Stimulated activated naive B cell treated with anti-CD40 and anti-IgM and Interleukin-4, amounts not matched to agents 10 μg/mL and 1 μg/mL and 100 μg/mL, for 72 hours (primary cell): ENCODE data around the gene FBXO11.

Experiments
- ATAC-seq, 2 donors: fragments of 150-1000 bp; cut with Tn5 transposase; replicated peaks; 2 replicates each; pipeline ENCODE4 v1.10.0; 2021; ENCODE audit warnings: moderate library complexity in 1 of 2
- DNase-seq: peaks from one replicate; pipeline ENCODE4 v3.0.0; 2021
- H3K27ac Mint-ChIP-seq: one replicate; pipeline ENCODE4 v1.8.0; 2022; ENCODE audit warnings: mild to moderate bottlenecking, mixed read lengths
- H3K27me3 Mint-ChIP-seq, 2 donors: one replicate each; pipeline ENCODE4 v1.8.0; 2022; ENCODE audit warnings: mixed read lengths in 2 of 2
- H3K36me3 Mint-ChIP-seq, 2 donors: one replicate each; pipeline ENCODE4 v1.8.0; 2022; ENCODE audit warnings: mixed read lengths in 2 of 2, mild to moderate bottlenecking in 1 of 2
- H3K4me1 Mint-ChIP-seq, 2 donors: one replicate each; pipeline ENCODE4 v1.8.0; 2022; ENCODE audit warnings: mixed read lengths in 2 of 2, mild to moderate bottlenecking in 1 of 2
- H3K4me3 Mint-ChIP-seq, 2 donors: one replicate each; pipeline ENCODE4 v1.8.0; 2022; ENCODE audit warnings: mild to moderate bottlenecking in 2 of 2, mixed read lengths in 2 of 2, moderate library complexity in 1 of 2
- H3K9me3 Mint-ChIP-seq, 2 donors: one replicate each; pipeline ENCODE4 v1.8.0; 2022; ENCODE audit warnings: mixed read lengths in 2 of 2, mild to moderate bottlenecking in 1 of 2

FBXO11 gene

DNA sequence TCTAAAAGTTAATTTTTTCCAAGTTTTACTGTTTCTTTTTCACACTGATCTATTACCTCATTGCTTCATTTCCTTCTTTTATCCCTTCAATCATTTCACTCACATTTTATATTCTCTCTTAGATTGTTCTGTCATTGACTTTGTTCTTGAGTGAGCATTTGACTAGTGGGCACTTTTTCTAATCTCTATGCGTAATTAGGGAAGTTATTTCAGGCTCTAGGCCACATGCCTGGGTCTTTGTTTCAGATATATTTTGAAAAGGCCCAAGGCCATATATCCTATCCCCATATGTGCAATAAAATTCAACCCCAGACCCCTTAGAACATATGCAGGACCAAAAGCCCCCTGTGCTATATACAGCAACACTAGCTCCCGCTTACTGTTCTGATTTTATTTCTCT is 62.1 kb downstream of the FBXO11 start:
- Mint-ChIP-seq H3K4me1 (peaks cover 13 to 34% of the 10 kb centered on the region in 2 donors), H3K4me3 (no peak overlapping the region), H3K36me3 (peaks cover 11 to 18% of the 10 kb centered on the region in 2 donors), H3K27me3 (no peaks in the 10 kb centered on the region), H3K27ac (peak overlapping the region; percentile 27), H3K9me3 (no peaks in the 10 kb centered on the region)
- no peak for DNase-seq
- ATAC-seq = no peak

DNA sequence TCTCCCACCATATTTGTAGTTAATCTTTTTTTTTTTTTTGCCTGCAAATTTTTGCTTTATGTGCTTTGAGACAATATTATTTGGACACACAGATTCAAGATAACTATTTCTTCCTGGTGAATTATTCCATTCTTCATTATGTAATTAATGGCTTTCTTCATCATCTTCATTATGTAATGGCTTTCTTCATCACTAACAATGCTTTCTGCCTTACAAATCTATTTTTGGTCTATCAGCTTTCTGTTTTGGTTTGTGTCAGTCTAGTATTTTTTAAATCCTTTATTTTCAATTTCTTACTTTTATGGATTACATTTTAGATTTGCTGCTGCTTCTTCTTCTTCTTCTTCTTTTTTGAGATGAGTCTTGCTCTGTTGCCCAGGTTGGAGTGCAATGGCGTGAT is 62.9 kb downstream of the FBXO11 start:
- Mint-ChIP-seq H3K27ac (no peak overlapping the region), H3K27me3 (no peaks in the 10 kb centered on the region), H3K4me3 (no peak overlapping the region), H3K36me3 (peaks cover 14 to 21% of the 10 kb centered on the region in 2 donors), H3K9me3 (no peaks in the 10 kb centered on the region), H3K4me1 (peaks cover 13 to 34% of the 10 kb centered on the region in 2 donors)
- no peak for ATAC-seq
- DNase-seq = no peak

DNA sequence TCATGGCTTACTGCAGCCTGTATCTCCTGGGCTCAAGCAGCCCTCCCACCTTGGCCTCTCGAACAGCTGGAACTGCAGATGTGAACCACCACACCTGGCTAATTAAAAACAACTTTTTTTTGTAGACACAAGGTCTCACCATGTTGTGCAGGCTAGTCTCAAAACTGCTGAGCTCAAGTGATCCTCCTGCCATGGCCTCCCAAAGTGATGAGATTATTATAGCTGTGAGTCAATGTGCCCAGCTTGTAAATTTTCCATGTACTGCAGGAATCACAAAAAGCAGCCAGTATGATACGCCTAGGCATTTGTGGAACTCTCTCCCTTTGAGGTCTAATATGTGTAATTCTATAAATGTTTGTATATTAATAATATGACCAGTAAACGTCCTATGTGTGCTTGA is 63.5 kb downstream of the FBXO11 start:
- Mint-ChIP-seq H3K27ac (no peak overlapping the region), H3K4me1 (peaks cover 11 to 29% of the 10 kb centered on the region in 2 donors)

DNA sequence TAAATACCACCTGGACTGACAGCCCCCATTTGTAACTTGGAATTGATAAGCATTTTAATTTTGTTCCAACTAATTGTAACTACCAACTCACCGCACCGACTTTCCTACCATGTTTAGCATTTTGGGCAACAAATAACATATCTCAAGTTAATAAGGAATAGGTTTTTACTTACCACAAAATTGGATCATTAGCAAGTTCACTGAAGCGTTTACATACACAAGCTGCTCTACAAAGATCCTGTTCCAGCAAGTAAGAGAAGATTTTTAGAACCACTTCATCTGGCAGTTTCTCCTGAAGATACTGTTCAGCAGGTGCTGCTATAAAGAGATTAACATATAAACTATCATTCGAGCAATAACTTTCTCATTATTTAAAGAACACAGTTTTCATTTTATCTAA is 67.6 kb downstream of the FBXO11 start:
- no peaks in the 10 kb centered on the region for H3K9me3 Mint-ChIP-seq
- no peak overlapping the region for H3K4me3 Mint-ChIP-seq
- H3K27me3 Mint-ChIP-seq = no peaks in the 10 kb centered on the region
- no peak for ATAC-seq
- peaks cover 17 to 26% of the 10 kb centered on the region in 2 donors for H3K36me3 Mint-ChIP-seq
- H3K27ac Mint-ChIP-seq = peak overlapping the region; percentile 31
- peaks cover 1 to 9% of the 10 kb centered on the region in 2 donors for H3K4me1 Mint-ChIP-seq
- no peak for DNase-seq

More for the DNA sequence above, 63.5 kb downstream of the FBXO11 start:
- DNase-seq = no peak
- H3K4me3 Mint-ChIP-seq = no peak overlapping the region
- H3K27me3 Mint-ChIP-seq = no peaks in the 10 kb centered on the region
- no peaks in the 10 kb centered on the region for H3K9me3 Mint-ChIP-seq
- H3K36me3 Mint-ChIP-seq = peaks cover 12 to 18% of the 10 kb centered on the region in 2 donors
- no peak for ATAC-seq

DNA sequence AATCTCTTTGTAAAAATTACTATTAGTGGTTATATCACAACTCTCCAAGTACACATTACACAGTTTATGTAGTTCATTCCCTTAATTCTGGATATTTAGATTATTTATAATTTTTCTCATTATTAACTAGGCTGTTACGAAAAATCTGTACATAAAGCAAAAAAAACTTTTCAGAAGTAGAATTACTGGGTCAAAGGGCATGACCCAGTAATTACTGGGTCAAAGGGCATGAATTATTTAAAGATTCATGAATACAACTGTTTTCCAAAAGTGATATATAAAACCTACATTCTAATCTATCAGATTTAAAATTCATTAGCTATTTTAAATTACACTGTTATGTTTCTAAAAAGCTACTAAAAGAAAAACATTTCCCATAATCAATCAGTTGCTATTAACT is 68.0 kb downstream of the FBXO11 start:
- peaks cover 0 to 5% of the 10 kb centered on the region in 2 donors for H3K4me1 Mint-ChIP-seq
- H3K9me3 Mint-ChIP-seq = no peaks in the 10 kb centered on the region
- no peak overlapping the region for H3K4me3 Mint-ChIP-seq
- no peak overlapping the region for H3K27ac Mint-ChIP-seq
- H3K27me3 Mint-ChIP-seq = no peaks in the 10 kb centered on the region
- DNase-seq (no peak), ATAC-seq (no peak)
- H3K36me3 Mint-ChIP-seq = peaks cover 17 to 21% of the 10 kb centered on the region in 2 donors

GRCh38 chr2:47833516-47833968 is 72.8 kb downstream of the FBXO11 start:
- H3K4me3 Mint-ChIP-seq = no peak overlapping the region
- H3K9me3 Mint-ChIP-seq = no peaks in the 10 kb centered on the region
- DNase-seq (no peak), ATAC-seq (peak; percentile 84 to 86)
- H3K27ac Mint-ChIP-seq = no peak overlapping the region
- peaks cover 20 to 28% of the 10 kb centered on the region in 2 donors for H3K36me3 Mint-ChIP-seq
- no peaks in the 10 kb centered on the region for H3K27me3 Mint-ChIP-seq
- H3K4me1 Mint-ChIP-seq = peaks cover 0 to 5% of the 10 kb centered on the region in 2 donors

- no peak overlapping the region for H3K27ac Mint-ChIP-seq
Observed at GRCh38 chr2:47822518-47822917, 83.8 kb downstream of the FBXO11 start.

DNA sequence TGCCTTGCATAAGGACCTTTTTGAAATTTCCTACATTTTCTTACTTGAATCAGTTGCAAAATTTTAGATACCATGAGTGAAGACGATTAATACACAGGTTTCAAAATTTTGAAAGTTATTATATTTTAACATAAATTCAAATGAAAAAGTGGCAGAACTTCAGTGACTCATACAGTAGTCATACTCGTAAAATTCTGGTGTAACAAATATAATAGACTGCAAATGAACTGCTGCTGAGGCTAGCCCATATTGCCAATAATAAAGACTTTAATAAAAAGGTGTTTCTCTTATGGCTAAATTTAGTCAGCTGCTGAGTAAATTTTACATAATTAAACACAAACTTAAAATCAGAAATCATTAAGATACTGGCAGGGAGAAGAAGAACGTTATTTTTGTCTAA is 86.5 kb downstream of the FBXO11 start:
- no peak for ATAC-seq
- no peak for DNase-seq
- Mint-ChIP-seq H3K36me3 (peaks cover 39 to 43% of the 10 kb centered on the region in 2 donors), H3K27ac (no peak overlapping the region), H3K4me3 (no peak overlapping the region), H3K4me1 (peaks cover 5 to 19% of the 10 kb centered on the region in 2 donors), H3K9me3 (no peaks in the 10 kb centered on the region), H3K27me3 (no peaks in the 10 kb centered on the region)

More at GRCh38 chr2:47822518-47822917, 83.8 kb downstream of the FBXO11 start:
- Mint-ChIP-seq H3K9me3 (no peaks in the 10 kb centered on the region), H3K36me3 (peaks cover 32% of the 10 kb centered on the region in 2 donors), H3K4me3 (no peak overlapping the region), H3K27me3 (no peaks in the 10 kb centered on the region), H3K4me1 (no peaks in the 10 kb centered on the region)
- DNase-seq (no peak), ATAC-seq (no peak)

DNA sequence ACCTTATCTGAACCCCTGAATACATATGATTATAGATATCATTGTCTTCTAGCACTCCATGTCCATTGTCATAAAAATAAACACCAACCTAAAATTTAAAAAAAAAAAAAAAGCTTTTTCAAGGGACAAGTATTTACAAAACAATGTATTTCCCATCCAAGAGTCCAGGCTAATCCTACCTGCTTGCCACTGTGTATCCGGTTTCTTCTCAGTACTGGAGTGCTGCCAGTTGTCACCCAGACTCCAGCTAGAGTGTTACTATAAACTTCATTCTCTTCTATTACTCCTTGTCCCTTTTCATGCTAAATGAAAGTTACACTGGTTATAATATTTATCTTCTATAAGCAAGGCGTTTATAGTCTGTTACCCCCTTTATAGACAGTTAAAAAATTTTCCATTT is 87.5 kb downstream of the FBXO11 start:
- Mint-ChIP-seq H3K9me3 (no peaks in the 10 kb centered on the region), H3K27me3 (no peaks in the 10 kb centered on the region), H3K36me3 (peaks cover 37 to 45% of the 10 kb centered on the region in 2 donors), H3K27ac (no peak overlapping the region), H3K4me1 (peaks cover 5 to 19% of the 10 kb centered on the region in 2 donors), H3K4me3 (no peak overlapping the region)
- DNase-seq (no peak), ATAC-seq (no peak)

- Mint-ChIP-seq H3K4me3 (no peak overlapping the region), H3K9me3 (no peaks in the 10 kb centered on the region), H3K4me1 (peaks cover 15 to 32% of the 10 kb centered on the region in 2 donors), H3K36me3 (peaks cover 46 to 65% of the 10 kb centered on the region in 2 donors), H3K27ac (peak overlapping the region; percentile 70), H3K27me3 (no peaks in the 10 kb centered on the region)
- DNase-seq (peak; percentile 25), ATAC-seq (peak; percentile 86 to 94)
Observed at GRCh38 chr2:47815764-47816163, 90.5 kb downstream of the FBXO11 start.

GRCh38 chr2:47811668-47812067 is 94.6 kb downstream of the FBXO11 start:
- no peak for DNase-seq
- Mint-ChIP-seq H3K27me3 (no peaks in the 10 kb centered on the region), H3K36me3 (peaks cover 35 to 54% of the 10 kb centered on the region in 2 donors), H3K9me3 (no peaks in the 10 kb centered on the region), H3K4me1 (peaks cover 10 to 33% of the 10 kb centered on the region in 2 donors), H3K4me3 (no peak overlapping the region), H3K27ac (peak overlapping the region; percentile 59)
- ATAC-seq = no peak

DNA sequence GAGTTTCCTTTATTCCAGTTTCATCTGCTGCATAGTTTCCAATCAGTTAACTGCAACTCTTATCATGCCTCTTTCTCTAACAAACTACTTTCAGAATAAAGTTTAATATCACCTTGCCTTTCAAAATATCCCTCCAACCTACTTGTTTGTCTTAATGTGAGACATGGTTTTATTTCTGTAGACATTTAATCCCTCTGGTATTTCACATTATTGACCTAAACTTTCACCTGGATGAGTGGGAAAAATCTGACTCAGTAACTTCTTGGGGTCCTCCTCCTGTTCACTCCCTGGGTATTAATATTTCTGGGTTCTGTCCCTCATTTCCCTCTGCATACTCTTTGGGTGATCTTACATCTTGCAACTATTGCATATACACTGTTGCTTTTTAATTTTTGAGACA is 95.4 kb downstream of the FBXO11 start:
- peaks cover 37 to 54% of the 10 kb centered on the region in 2 donors for H3K36me3 Mint-ChIP-seq
- H3K4me1 Mint-ChIP-seq = peaks cover 10 to 26% of the 10 kb centered on the region in 2 donors
- no peak for DNase-seq
- H3K27me3 Mint-ChIP-seq = no peaks in the 10 kb centered on the region
- no peak overlapping the region for H3K4me3 Mint-ChIP-seq
- no peak for ATAC-seq
- H3K27ac Mint-ChIP-seq = peak overlapping the region; percentile 38
- H3K9me3 Mint-ChIP-seq = no peaks in the 10 kb centered on the region

DNA sequence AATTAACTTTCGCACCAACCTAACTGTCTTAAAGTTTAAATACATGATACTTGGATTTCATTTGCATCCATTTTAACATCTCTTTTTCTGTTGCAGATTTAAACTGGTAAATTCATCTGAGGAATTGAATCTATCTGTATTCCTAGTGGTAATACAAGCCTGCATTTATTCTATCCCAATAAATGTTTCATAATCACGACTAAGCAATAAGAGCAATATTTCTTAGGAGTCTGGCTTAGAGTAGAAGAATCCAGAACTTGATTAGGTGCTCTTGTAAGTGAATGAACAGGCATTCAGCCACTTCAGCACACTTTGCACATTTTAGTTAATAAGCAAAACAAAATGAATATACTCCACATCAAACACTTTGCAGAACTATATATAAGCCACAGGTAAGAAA is 96.4 kb downstream of the FBXO11 start:
- no peaks in the 10 kb centered on the region for H3K9me3 Mint-ChIP-seq
- H3K4me1 Mint-ChIP-seq = peaks cover 10 to 19% of the 10 kb centered on the region in 2 donors
- peaks cover 33 to 57% of the 10 kb centered on the region in 2 donors for H3K36me3 Mint-ChIP-seq
- no peak for DNase-seq
- no peak overlapping the region for H3K27ac Mint-ChIP-seq
- ATAC-seq = no peak
- no peaks in the 10 kb centered on the region for H3K27me3 Mint-ChIP-seq
- H3K4me3 Mint-ChIP-seq = no peak overlapping the region

GRCh38 chr2:47808614-47809013 is 97.7 kb downstream of the FBXO11 start:
- ATAC-seq (no peak), DNase-seq (no peak)
- Mint-ChIP-seq H3K27ac (no peak overlapping the region), H3K4me1 (peaks cover 12 to 25% of the 10 kb centered on the region in 2 donors), H3K4me3 (no peak overlapping the region), H3K36me3 (peaks cover 38 to 60% of the 10 kb centered on the region in 2 donors), H3K9me3 (peaks cover 0 to under 1% of the 10 kb centered on the region in 2 donors), H3K27me3 (no peaks in the 10 kb centered on the region)

DNA sequence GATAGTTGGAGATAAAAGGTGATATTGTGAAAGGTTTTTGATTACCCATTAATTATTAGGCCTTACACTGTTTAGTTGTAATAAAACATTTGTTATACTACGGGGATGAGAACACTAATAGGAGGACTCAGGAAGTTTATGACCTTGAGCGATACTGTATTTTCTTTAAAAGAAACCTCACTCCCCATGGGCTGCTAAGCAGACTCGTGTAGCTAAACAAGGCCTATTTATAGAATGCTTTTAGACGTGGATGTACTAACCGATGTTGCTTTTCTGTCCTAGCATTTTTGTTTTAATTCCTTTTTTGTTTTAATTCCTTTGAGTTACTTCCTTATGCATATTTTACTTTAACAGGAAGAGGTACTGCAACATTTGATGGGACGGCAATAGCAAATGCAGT is 100.4 kb downstream of the FBXO11 start:
- Mint-ChIP-seq H3K36me3 (peaks cover 36 to 51% of the 10 kb centered on the region in 2 donors), H3K27me3 (no peaks in the 10 kb centered on the region), H3K4me1 (peaks cover 5 to 12% of the 10 kb centered on the region in 2 donors), H3K9me3 (peaks cover 4 to 8% of the 10 kb centered on the region in 2 donors), H3K4me3 (no peak overlapping the region), H3K27ac (peak overlapping the region; percentile 47)
- DNase-seq = no peak
- no peak for ATAC-seq
